ENCODE data around the gene TNS3. TPM values are rescaled to one million over a fixed set of nuclear protein-coding genes. Genes with fewer than 3 reads are reported as not detected.

Gene TNS3
- total and polyA plus RNA-seq, 2 of the 13 experiments (the other 11 are each of a cell fraction or from before 2014, with no cell fraction given) = 52.9 to 55.7 TPM

- TF ChIP-seq NFIC (IDR thresholded peaks at IDR 0.05; ENCODE audit: low read length) (no peak), FOXP4 (CRISPR knock-in tag; IDR thresholded peaks at IDR 0.05) (no peak), KDM5A (IDR thresholded peaks at IDR 0.05; ENCODE audit: borderline replicate concordance, low read length) (no peak), MZF1 (CRISPR knock-in tag; IDR thresholded peaks at IDR 0.05; ENCODE audit: borderline replicate concordance) (no peak), HOXA9 (CRISPR knock-in tag; IDR thresholded peaks at IDR 0.05; ENCODE audit: borderline replicate concordance) (no peak), NFYC (CRISPR knock-in tag; IDR thresholded peaks at IDR 0.05) (no peak), LBX2 (CRISPR knock-in tag; IDR thresholded peaks at IDR 0.05; ENCODE audit: borderline replicate concordance) (no peak), ZNF263 (CRISPR knock-in tag; IDR thresholded peaks at IDR 0.05) (no peak)
These were observed 78.6 kb downstream of the TNS3 start (continued) for GRCh38 chr7:47503281-47503680.

- WGBS (ENCODE audit: low lambda C conversion rate) = 93% methylated on average over 12 of the region's 12 CpGs
- H3K4me3 ChIP-seq (replicated peaks in 1 of 3; ENCODE audit: insufficient read depth in 1 of 3, low read depth in 2 of 3, low read length in 3 of 3) = no peak overlapping the region
- H4K20me1 ChIP-seq (ENCODE audit: insufficient read depth, low read length) = peaks cover 64% of the 10 kb centered on the region
- no TSS peak for BruUV-seq (replicated peaks)
- H3K4me1 ChIP-seq (ENCODE audit: insufficient read depth, low read length) = peaks cover 70% of the 10 kb centered on the region
- ATAC-seq = no peak
- H3K79me2 ChIP-seq (ENCODE audit: insufficient read depth, low read length) = peaks cover 90% of the 10 kb centered on the region
- H2AFZ ChIP-seq (ENCODE audit: low read length) = no peak overlapping the region
- peaks cover 25 to 60% of the 10 kb centered on the region in 2 experiments for H3K36me3 ChIP-seq (replicated peaks in 1 of 2; ENCODE audit: control insufficient read depth in 1 of 2, insufficient read depth in 2 of 2, low read length in 2 of 2)
- no peaks in the 10 kb centered on the region for H3K27me3 ChIP-seq (ENCODE audit: control insufficient read depth in 1 of 2, insufficient read depth in 2 of 2, low read length in 2 of 2)
- no peak for DNase-seq (ENCODE audit: low spot score)
- POLR2A ChIA-PET = interaction anchor here (1.4 to 5.4 kb wide), 4 partner anchors 9 to 32 kb away, joined by 4 to 46 read pairs (median 18); no protein-coding TSS in a partner anchor
- H3K9me3 ChIP-seq (ENCODE audit: low read length) = no peaks in the 10 kb centered on the region
- no peak overlapping the region for H3K9ac ChIP-seq (ENCODE audit: insufficient read depth, low read depth, low read length)
- TF ChIP-seq AGO2 (optimal IDR thresholded peaks at IDR 0.05; ENCODE audit: low read depth, low read length) (peak; percentile 22), WIZ (CRISPR knock-in tag; IDR thresholded peaks at IDR 0.05) (no peak), RBM22 (optimal IDR thresholded peaks at IDR 0.05; ENCODE audit: low read length) (peak; percentile 16), ELF1 (CRISPR knock-in tag; IDR thresholded peaks at IDR 0.05) (no peak), AKAP8 (CRISPR knock-in tag; IDR thresholded peaks at IDR 0.05) (0 out of 2 replicates have a peak, but pooled peaks have one; percentile 28), HMG20B (CRISPR knock-in tag; conservative IDR thresholded peaks at IDR 0.05) (no peak), PATZ1 (CRISPR knock-in tag; IDR thresholded peaks at IDR 0.05) (no peak), ETS1 (CRISPR knock-in tag; IDR thresholded peaks at IDR 0.05) (no peak), ZNF773 (CRISPR knock-in tag; IDR thresholded peaks at IDR 0.05; ENCODE audit: borderline replicate concordance) (no peak)
- intact Hi-C loops (cut with micrococcal nuclease; ENCODE audit: unreplicated experiment) (no loop called here), in situ Hi-C loops (cut with HindIII; ENCODE audit: extremely low pct_ligation_motif_present, low pct_unique_long_range_greater_than_20kb) (no loop called here)
- H3K4me2 ChIP-seq (ENCODE audit: low read depth, low read length) = no peak overlapping the region
- H3K27ac ChIP-seq (ENCODE audit: extremely low read length, insufficient read depth, low read length) = no peak overlapping the region
- CTCF ChIA-PET (ENCODE audit: low intra/inter-chr PET ratio, low total read pairs) = no interaction called here
- FAIRE-seq = no peak
These were observed 79.6 kb downstream of the TNS3 start for GRCh38 chr7:47502240-47502877.

All from HepG2 (cell line).